Neural cell (in vitro differentiated cells): Measurements from ENCODE around the gene ARL3. TPM values are rescaled to one million over a fixed set of nuclear protein-coding genes. Genes with fewer than 3 reads are reported as not detected.

Experiments used
- H2AFZ ChIP-seq: fragments of 200-600, 300-800 bp; sonication (generic), shearing (Covaris generic); 2 replicates; pipeline ENCODE4 v1.6.0; 2014; ENCODE audit warnings: low read depth, mild to moderate bottlenecking, antibody characterized with exemption, low read length, moderate library complexity
- H3F3A ChIP-seq: fragments of 200-600 bp; shearing (Covaris generic); 2 replicates; pipeline ENCODE4 v1.6.1; 2016; ENCODE audit warnings: mild to moderate bottlenecking, moderate library complexity, mixed read lengths, antibody characterized with exemption, low read length; ENCODE audit not compliant: insufficient read depth, poor library complexity, severe bottlenecking
- H3K27ac ChIP-seq: fragments of 200-600, 300-800 bp; sonication (generic), shearing (Covaris generic); 2 replicates; pipeline ENCODE4 v1.5.1; 2014; ENCODE audit warnings: mild to moderate bottlenecking, low read length, moderate library complexity
- H3K27me3 ChIP-seq: fragments of 300-800, 200-600 bp; sonication (generic), shearing (Covaris generic); 2 replicates; pipeline ENCODE4 v1.6.0; 2014; ENCODE audit warnings: mild to moderate bottlenecking, low read depth, low read length, moderate library complexity; ENCODE audit not compliant: insufficient read depth
- H3K36me3 ChIP-seq: fragments of 300-800, 200-600 bp; sonication (generic), shearing (Covaris generic); 2 replicates; pipeline ENCODE4 v1.5.1; 2014; ENCODE audit warnings: mild to moderate bottlenecking, antibody characterized with exemption, low read length, moderate library complexity; ENCODE audit not compliant: insufficient read depth
- H3K4me2 ChIP-seq: fragments of 300-800, 200-600 bp; sonication (generic), shearing (Covaris generic); 2 replicates; pipeline ENCODE4 v1.6.0; 2014; ENCODE audit warnings: mild to moderate bottlenecking, low read length
- H3K4me3 ChIP-seq: fragments of 300-800, 200-600 bp; sonication (generic), shearing (Covaris generic); 2 replicates; pipeline ENCODE4 v1.5.1; 2014; ENCODE audit warnings: mild to moderate bottlenecking, low read length, moderate library complexity
- H3K79me2 ChIP-seq: fragments of 200-600 bp; shearing (Covaris generic); replicated peaks from 2 replicates; pipeline ENCODE4 v1.6.0; 2014; ENCODE audit warnings: mild to moderate bottlenecking, low read length, moderate library complexity; ENCODE audit not compliant: insufficient read depth
- H3K9ac ChIP-seq: fragments of 300-800, 200-600 bp; sonication (generic), shearing (Covaris generic); 2 replicates; pipeline ENCODE4 v1.6.1; 2016; ENCODE audit warnings: mild to moderate bottlenecking, low read length, mixed read lengths
- H3K9me2 ChIP-seq: fragments of 200-600 bp; shearing (Covaris generic); 2 replicates; pipeline ENCODE4 v1.6.1; 2016; ENCODE audit warnings: mild to moderate bottlenecking, low read length, mixed read lengths; ENCODE audit not compliant: insufficient read depth
- H3K9me3 ChIP-seq: fragments of 200-600, 300-800 bp; sonication (generic), shearing (Covaris generic); 2 replicates; pipeline ENCODE4 v1.6.1; 2016; ENCODE audit warnings: mild to moderate bottlenecking, mixed run types, low read length, moderate library complexity, mixed read lengths
- H4K20me1 ChIP-seq: fragments of 200-600 bp; shearing (Covaris generic); 2 replicates; pipeline ENCODE4 v1.6.1; 2016; ENCODE audit warnings: mild to moderate bottlenecking, mixed run types; ENCODE audit not compliant: insufficient read depth
- CTCF ChIP-seq: fragments of 450-650 bp; IDR thresholded peaks from 2 replicates; pipeline ENCODE4 v1.5.1; 2014; ENCODE audit warnings: antibody characterized with exemption, mild to moderate bottlenecking, moderate library complexity; ENCODE audit not compliant: poor library complexity, severe bottlenecking
- EP300 ChIP-seq: fragments of 450-650 bp; conservative IDR thresholded peaks from 2 replicates; pipeline ENCODE4 v1.6.1; 2014; ENCODE audit warnings: antibody characterized with exemption, mild to moderate bottlenecking, moderate library complexity; ENCODE audit not compliant: poor library complexity, severe bottlenecking
- EZH2 ChIP-seq: fragments of 200-600, 300-800 bp; shearing (Covaris generic), sonication (generic); IDR thresholded peaks from 2 replicates; pipeline ENCODE4 v1.6.1; 2014; ENCODE audit warnings: antibody characterized with exemption, low read length, borderline replicate concordance, mild to moderate bottlenecking; ENCODE audit not compliant: insufficient read depth, poor library complexity, severe bottlenecking
- MXI1 ChIP-seq: fragments of 450-650 bp; conservative IDR thresholded peaks from 2 replicates; pipeline ENCODE4 v1.6.1; 2014; ENCODE audit warnings: antibody characterized with exemption, mild to moderate bottlenecking; ENCODE audit not compliant: poor library complexity, severe bottlenecking
- POLR2AphosphoS5 ChIP-seq: IDR thresholded peaks from 2 replicates; pipeline ENCODE4 v1.6.1; 2012
- RAD21 ChIP-seq: fragments of 450-650 bp; conservative IDR thresholded peaks from 2 replicates; pipeline ENCODE4 v1.6.1; 2014; ENCODE audit warnings: antibody characterized with exemption, mild to moderate bottlenecking, moderate library complexity
- SMC3 ChIP-seq: fragments of 450-650 bp; conservative IDR thresholded peaks from 2 replicates; pipeline ENCODE4 v1.6.1; 2014; ENCODE audit warnings: antibody characterized with exemption, mild to moderate bottlenecking, moderate library complexity; ENCODE audit not compliant: poor library complexity
- TAF1 ChIP-seq: IDR thresholded peaks from 2 replicates; pipeline ENCODE4 v1.6.1; 2012; ENCODE audit warnings: low read depth
- polyA plus RNA-seq: library from polyadenylated mRNA; depleted of rRNA; stranded (reverse); fragments of >200 nt; gene quantifications from 2 replicates; pipeline ENCODE4 v1.2.3, GENCODE V29; 2014
- TF ChIP-seq, protein P1 (sequence below): IDR thresholded peaks from 2 replicates; pipeline ENCODE4 v1.6.1; 2012; ENCODE audit warnings: borderline replicate concordance

Gene ARL3
- polyA plus RNA-seq, 1 donor from 2014 or later, result 56.0 TPM

DNA sequence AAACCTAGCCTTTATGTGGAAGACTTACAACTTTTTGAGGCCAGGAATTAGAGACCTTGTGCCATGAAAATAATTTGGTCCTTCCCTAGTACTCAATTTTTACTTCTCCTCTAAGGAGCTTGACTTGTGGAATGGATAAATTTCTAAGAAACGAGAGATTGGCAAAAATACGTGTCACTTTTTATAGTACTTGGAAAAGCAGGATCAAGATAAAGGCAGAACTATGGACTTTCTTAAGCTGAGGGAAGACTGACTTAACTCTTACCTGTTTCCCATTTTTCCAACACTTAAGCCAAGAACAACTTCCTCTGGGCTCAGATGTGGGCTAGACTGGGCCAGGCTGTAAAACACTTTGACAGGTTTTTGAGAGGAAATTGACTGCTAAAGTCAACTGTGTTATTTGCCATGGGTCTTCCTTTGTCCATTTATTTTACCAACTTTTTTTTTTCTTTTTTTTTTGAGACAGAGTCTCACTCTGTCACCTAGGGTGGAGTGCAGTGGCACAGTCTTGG is 27.6 kb upstream of the ARL3 start:
- H3K4me2 ChIP-seq, result no peak overlapping the region
- H3K9me2 ChIP-seq, result no peaks in the 10 kb centered on the region
- H3K27me3 ChIP-seq, result no peaks in the 10 kb centered on the region
- H2AFZ ChIP-seq, result no peak overlapping the region
- H3K27ac ChIP-seq, result no peak overlapping the region
- H4K20me1 ChIP-seq, result no peaks in the 10 kb centered on the region
- H3K4me3 ChIP-seq, result no peak overlapping the region
- no peaks in the 10 kb centered on the region for H3K9me3 ChIP-seq
- H3K9ac ChIP-seq, result no peak overlapping the region
- peaks cover 25% of the 10 kb centered on the region for H3K79me2 ChIP-seq
- no peak for TF ChIP-seq EP300
- TF ChIP-seq MXI1, result no peak
- TF ChIP-seq POLR2AphosphoS5, result no peak
- no peak for TF ChIP-seq RAD21
- TF ChIP-seq SMC3, result no peak
- no peak for TF ChIP-seq CTCF
- TF ChIP-seq, protein P1, sequence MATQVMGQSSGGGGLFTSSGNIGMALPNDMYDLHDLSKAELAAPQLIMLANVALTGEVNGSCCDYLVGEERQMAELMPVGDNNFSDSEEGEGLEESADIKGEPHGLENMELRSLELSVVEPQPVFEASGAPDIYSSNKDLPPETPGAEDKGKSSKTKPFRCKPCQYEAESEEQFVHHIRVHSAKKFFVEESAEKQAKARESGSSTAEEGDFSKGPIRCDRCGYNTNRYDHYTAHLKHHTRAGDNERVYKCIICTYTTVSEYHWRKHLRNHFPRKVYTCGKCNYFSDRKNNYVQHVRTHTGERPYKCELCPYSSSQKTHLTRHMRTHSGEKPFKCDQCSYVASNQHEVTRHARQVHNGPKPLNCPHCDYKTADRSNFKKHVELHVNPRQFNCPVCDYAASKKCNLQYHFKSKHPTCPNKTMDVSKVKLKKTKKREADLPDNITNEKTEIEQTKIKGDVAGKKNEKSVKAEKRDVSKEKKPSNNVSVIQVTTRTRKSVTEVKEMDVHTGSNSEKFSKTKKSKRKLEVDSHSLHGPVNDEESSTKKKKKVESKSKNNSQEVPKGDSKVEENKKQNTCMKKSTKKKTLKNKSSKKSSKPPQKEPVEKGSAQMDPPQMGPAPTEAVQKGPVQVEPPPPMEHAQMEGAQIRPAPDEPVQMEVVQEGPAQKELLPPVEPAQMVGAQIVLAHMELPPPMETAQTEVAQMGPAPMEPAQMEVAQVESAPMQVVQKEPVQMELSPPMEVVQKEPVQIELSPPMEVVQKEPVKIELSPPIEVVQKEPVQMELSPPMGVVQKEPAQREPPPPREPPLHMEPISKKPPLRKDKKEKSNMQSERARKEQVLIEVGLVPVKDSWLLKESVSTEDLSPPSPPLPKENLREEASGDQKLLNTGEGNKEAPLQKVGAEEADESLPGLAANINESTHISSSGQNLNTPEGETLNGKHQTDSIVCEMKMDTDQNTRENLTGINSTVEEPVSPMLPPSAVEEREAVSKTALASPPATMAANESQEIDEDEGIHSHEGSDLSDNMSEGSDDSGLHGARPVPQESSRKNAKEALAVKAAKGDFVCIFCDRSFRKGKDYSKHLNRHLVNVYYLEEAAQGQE, result no peak
- TF ChIP-seq EZH2, result no peak
- TF ChIP-seq TAF1, result no peak
- no peaks in the 10 kb centered on the region for H3F3A ChIP-seq
- H3K36me3 ChIP-seq, result no peaks in the 10 kb centered on the region

DNA sequence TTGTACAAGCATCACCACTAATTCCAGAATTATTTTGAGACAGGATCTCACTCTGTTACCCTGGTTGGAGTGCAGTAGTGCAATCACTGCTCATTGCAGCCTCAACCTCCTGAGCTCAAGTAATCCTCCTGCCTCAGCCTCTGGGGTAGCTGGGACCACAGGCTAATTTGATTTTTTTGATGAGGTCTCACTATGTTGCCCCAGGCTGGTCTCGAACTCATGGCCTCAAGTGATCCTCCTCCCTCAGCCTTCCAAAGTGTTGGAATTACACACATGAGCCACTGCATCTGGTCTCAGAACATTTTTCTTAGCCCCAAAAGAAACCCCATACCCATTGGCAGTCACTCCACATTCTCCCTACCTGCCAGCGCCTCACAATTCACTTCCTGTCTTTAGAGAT is 26.0 kb upstream of the ARL3 start:
- H3K4me2 ChIP-seq, result no peak overlapping the region
- H3K27me3 ChIP-seq, result no peaks in the 10 kb centered on the region

More for the DNA sequence above, 26.0 kb upstream of the ARL3 start:
- Histone ChIP-seq H3K9me3 (no peaks in the 10 kb centered on the region), H3K27ac (no peak overlapping the region), H2AFZ (no peak overlapping the region), H3K9ac (no peak overlapping the region), H3K4me3 (no peak overlapping the region), H3K79me2 (peaks cover 13% of the 10 kb centered on the region), H3F3A (no peaks in the 10 kb centered on the region), H4K20me1 (no peaks in the 10 kb centered on the region), H3K36me3 (no peaks in the 10 kb centered on the region), H3K9me2 (no peaks in the 10 kb centered on the region)
- TF ChIP-seq TAF1 (no peak), SMC3 (no peak), RAD21 (no peak), EP300 (no peak), POLR2AphosphoS5 (no peak), EZH2 (no peak), CTCF (no peak), MXI1 (no peak)
- TF ChIP-seq, protein P1, result no peak
